GM10847 (cell line): Measurements from ENCODE around the gene CD300LF.

Experiments used
- POLR2A ChIP-seq: IDR thresholded peaks from 2 replicates; pipeline ENCODE4 v1.6.1; 2011; ENCODE audit not compliant: insufficient read length; ENCODE audit errors: extremely low read depth

CD300LF gene

GRCh38 chr17:74723891-74724290, 11.2 kb upstream of the CD300LF start:
- no peak for TF ChIP-seq POLR2A

GRCh38 chr17:74722782-74723181, 10.1 kb upstream of the CD300LF start:
- TF ChIP-seq POLR2A, result no peak

GRCh38 chr17:74720506-74720905, 7.8 kb upstream of the CD300LF start:
- no peak for TF ChIP-seq POLR2A

- no peak for TF ChIP-seq POLR2A
These were observed 2.4 kb upstream of the CD300LF start for GRCh38 chr17:74715144-74715543.

- TF ChIP-seq POLR2A, result no peak
These were observed 540 bp upstream of the CD300LF start for GRCh38 chr17:74713171-74713755.

GRCh38 chr17:74712301-74712700, 422 bp downstream of the CD300LF start:
- TF ChIP-seq POLR2A, result no peak

GRCh38 chr17:74711058-74711824, 1.5 kb downstream of the CD300LF start:
- TF ChIP-seq POLR2A, result no peak

- TF ChIP-seq POLR2A, result no peak
These were observed 8.2 kb downstream of the CD300LF start for GRCh38 chr17:74704544-74704943.

GRCh38 chr17:74703311-74703710, 9.4 kb downstream of the CD300LF start:
- TF ChIP-seq POLR2A, result no peak

GRCh38 chr17:74702116-74702871, 10.4 kb downstream of the CD300LF start:
- TF ChIP-seq POLR2A, result no peak

GRCh38 chr17:74699236-74699635, 13.5 kb downstream of the CD300LF start:
- no peak for TF ChIP-seq POLR2A

GRCh38 chr17:74698069-74698468, 14.7 kb downstream of the CD300LF start:
- no peak for TF ChIP-seq POLR2A

GRCh38 chr17:74697515-74697914, 15.2 kb downstream of the CD300LF start:
- no peak for TF ChIP-seq POLR2A

GRCh38 chr17:74695629-74696028, 17.1 kb downstream of the CD300LF start:
- TF ChIP-seq POLR2A, result no peak

GRCh38 chr17:74694081-74694480, 18.6 kb downstream of the CD300LF start:
- TF ChIP-seq POLR2A, result no peak

- no peak for TF ChIP-seq POLR2A
These were observed 21.6 kb downstream of the CD300LF start for GRCh38 chr17:74691151-74691550.
